Measurements from ENCODE around the gene FEN1.

FEN1 gene

DNA sequence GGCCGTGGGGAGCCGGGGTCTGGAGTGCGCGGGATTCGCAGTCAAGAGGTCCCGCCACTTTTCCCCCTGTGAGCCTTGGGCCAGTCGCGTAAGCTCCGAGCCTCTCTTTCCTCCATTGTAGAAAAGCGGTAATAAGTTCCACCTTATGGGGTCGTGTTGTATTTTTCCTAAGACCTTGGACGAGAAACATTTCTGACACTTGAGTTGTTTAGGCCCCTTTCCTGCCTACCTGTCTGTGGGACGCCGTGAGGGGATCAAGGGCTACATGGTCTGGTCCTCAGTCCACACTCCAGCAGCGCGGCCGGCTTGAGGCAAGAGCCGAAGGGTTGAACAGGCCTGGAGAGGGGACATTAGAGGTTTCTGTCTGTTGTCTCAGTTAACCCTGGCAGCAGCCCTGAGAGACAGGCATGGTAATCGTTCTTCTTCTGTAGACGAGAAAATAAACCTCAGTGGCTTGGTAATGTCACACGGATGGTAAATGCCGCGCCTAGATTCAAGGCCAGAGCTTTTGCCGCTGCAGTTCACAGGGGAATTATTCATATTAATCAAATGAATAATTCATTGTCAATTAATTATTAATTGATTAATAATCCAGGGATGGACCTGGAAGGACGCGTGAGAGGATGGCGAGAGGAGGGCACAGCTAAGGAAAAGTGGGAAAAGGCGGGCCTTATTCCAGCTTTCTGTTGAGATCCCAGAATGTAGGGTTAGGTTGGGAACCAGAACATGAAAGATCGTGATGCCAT is 545 bp downstream of the FEN1 start:
- TF ChIP-seq, protein P1, sequence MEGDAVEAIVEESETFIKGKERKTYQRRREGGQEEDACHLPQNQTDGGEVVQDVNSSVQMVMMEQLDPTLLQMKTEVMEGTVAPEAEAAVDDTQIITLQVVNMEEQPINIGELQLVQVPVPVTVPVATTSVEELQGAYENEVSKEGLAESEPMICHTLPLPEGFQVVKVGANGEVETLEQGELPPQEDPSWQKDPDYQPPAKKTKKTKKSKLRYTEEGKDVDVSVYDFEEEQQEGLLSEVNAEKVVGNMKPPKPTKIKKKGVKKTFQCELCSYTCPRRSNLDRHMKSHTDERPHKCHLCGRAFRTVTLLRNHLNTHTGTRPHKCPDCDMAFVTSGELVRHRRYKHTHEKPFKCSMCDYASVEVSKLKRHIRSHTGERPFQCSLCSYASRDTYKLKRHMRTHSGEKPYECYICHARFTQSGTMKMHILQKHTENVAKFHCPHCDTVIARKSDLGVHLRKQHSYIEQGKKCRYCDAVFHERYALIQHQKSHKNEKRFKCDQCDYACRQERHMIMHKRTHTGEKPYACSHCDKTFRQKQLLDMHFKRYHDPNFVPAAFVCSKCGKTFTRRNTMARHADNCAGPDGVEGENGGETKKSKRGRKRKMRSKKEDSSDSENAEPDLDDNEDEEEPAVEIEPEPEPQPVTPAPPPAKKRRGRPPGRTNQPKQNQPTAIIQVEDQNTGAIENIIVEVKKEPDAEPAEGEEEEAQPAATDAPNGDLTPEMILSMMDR (IDR thresholded peaks at IDR 0.05; ENCODE audit: insufficient read depth, missing control alignments): no peak
- FAIRE-seq (no peak), DNase-seq (ENCODE audit: insufficient read length, low spot score) (no peak)

DNA sequence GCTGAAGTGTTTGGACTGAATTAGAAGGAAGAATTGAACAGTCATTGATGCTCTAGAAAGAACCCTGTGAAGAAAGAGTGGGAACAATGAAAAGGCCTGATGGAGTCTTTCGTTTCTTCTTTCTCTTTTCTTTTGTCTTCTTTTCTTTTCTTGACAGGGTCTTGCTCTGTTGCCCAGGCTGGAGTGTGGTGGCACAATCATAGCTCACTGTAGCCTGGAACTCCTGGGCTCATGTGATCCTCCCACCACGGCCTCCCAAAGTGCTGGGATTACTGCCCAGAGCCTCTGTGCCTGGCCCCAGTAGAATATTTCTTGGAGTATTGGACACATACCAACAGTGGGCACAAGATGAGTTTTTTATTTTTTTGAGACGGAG is 1.1 kb downstream of the FEN1 start:
- DNase-seq (ENCODE audit: insufficient read length, low spot score) (no peak), FAIRE-seq (no peak)
- TF ChIP-seq, protein P1 (IDR thresholded peaks at IDR 0.05; ENCODE audit: insufficient read depth, missing control alignments): no peak

DNA sequence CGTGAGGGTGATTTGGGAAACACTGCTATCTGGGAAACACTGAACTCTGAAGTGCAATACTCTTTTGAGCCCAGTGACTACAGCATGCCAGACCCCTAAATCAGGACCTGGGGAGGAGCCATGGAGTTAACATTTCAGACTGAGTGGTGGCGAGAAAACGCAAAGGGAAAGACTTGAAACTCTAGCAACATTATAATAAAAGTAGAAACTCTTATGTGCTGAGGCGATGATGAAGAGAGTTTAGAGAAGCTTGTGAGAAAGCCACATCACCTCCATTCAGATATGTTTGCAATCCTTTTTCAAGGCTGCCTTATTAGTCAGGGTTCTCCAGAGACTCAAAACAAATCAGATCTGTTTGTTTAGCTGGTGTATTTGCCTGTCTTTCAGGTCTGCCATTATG is 1.9 kb downstream of the FEN1 start:
- no peak for FAIRE-seq
- TF ChIP-seq, protein P1 (IDR thresholded peaks at IDR 0.05; ENCODE audit: insufficient read depth, missing control alignments): no peak
- DNase-seq (ENCODE audit: insufficient read length, low spot score): no peak

DNA sequence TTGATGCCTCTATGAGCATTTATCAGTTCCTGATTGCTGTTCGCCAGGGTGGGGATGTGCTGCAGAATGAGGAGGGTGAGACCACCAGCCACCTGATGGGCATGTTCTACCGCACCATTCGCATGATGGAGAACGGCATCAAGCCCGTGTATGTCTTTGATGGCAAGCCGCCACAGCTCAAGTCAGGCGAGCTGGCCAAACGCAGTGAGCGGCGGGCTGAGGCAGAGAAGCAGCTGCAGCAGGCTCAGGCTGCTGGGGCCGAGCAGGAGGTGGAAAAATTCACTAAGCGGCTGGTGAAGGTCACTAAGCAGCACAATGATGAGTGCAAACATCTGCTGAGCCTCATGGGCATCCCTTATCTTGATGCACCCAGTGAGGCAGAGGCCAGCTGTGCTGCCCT is 2.7 kb downstream of the FEN1 start:
- TF ChIP-seq, protein P1 (IDR thresholded peaks at IDR 0.05; ENCODE audit: insufficient read depth, missing control alignments): no peak
- no peak for FAIRE-seq
- no peak for DNase-seq (ENCODE audit: insufficient read length, low spot score)

DNA sequence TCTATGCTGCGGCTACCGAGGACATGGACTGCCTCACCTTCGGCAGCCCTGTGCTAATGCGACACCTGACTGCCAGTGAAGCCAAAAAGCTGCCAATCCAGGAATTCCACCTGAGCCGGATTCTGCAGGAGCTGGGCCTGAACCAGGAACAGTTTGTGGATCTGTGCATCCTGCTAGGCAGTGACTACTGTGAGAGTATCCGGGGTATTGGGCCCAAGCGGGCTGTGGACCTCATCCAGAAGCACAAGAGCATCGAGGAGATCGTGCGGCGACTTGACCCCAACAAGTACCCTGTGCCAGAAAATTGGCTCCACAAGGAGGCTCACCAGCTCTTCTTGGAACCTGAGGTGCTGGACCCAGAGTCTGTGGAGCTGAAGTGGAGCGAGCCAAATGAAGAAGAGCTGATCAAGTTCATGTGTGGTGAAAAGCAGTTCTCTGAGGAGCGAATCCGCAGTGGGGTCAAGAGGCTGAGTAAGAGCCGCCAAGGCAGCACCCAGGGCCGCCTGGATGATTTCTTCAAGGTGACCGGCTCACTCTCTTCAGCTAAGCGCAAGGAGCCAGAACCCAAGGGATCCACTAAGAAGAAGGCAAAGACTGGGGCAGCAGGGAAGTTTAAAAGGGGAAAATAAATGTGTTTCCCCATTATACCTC is 3.3 kb downstream of the FEN1 start:
- DNase-seq (ENCODE audit: insufficient read length, low spot score) (no peak), FAIRE-seq (no peak)
- TF ChIP-seq, protein P1 (IDR thresholded peaks at IDR 0.05; ENCODE audit: insufficient read depth, missing control alignments): no peak

DNA sequence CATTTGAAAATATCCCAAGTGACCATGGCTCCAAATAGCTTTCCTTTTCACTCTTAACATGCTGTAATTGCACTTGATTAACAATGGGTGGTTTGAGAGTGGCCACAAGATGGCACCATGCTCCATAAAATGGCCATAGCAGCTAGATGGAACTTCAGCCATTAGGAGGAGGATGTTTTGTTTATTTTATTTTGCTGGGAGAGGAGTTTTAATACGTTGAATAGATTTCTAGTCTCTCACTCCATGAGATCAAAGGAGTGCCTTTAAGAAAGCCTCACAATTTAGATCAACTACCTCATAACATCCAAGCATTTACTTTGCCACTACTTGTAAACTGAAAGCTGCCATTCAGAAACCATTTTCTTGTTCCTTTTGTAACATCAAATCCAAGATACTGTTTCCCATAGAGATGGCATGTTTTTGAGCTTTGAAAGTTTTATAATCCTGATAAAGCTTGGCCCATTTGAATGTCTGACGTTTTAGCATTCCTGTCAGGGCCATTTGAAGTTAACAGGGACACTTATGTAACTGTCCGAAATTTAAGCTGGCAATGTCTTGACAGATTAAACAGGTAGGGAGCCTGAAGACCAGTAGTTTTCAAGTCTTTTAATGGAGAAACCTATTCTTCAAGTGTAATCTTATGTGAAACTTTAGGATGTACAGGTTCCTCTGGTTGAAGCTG is 4.7 kb downstream of the FEN1 start:
- FAIRE-seq (no peak), DNase-seq (ENCODE audit: insufficient read length, low spot score) (no peak)
- TF ChIP-seq, protein P1 (IDR thresholded peaks at IDR 0.05; ENCODE audit: insufficient read depth, missing control alignments): peak; percentile 94

Measured in D721Med (cell line).